ENCODE measurements around the gene ENTHD1.
"Not testable (repeated sequence)": the region's sequence is repeated elsewhere in the genome, so short reads cannot be mapped to it uniquely, and the experiment has no call there.

Gene ENTHD1

GRCh38 chr22:39907605-39908097 lies 14.1 kb upstream of the ENTHD1 start:
- Histone ChIP-seq H3K9me3 (ENCODE audit: control insufficient read depth, insufficient read depth, low read length) (no peaks in the 10 kb centered on the region), H3K4me3 (ENCODE audit: low read depth, low read length) (no peak overlapping the region), H3K27me3 (ENCODE audit: control insufficient read depth, insufficient read depth, low read length) (no peaks in the 10 kb centered on the region), H3K4me1 (ENCODE audit: control insufficient read depth, insufficient read depth, low read length) (peaks cover 5% of the 10 kb centered on the region), H3K9ac (ENCODE audit: low read depth, low read length) (no peak overlapping the region), H3K36me3 (ENCODE audit: control insufficient read depth, insufficient read depth, low read length) (no peaks in the 10 kb centered on the region)

GRCh38 chr22:39907047-39907446 lies 13.5 kb upstream of the ENTHD1 start:
- no peaks in the 10 kb centered on the region for H3K27me3 ChIP-seq (ENCODE audit: control insufficient read depth, insufficient read depth, low read length)
- no peaks in the 10 kb centered on the region for H3K36me3 ChIP-seq (ENCODE audit: control insufficient read depth, insufficient read depth, low read length)
- H3K4me1 ChIP-seq (ENCODE audit: control insufficient read depth, insufficient read depth, low read length): peaks cover 5% of the 10 kb centered on the region
- H3K9ac ChIP-seq (ENCODE audit: low read depth, low read length): no peak overlapping the region
- no peaks in the 10 kb centered on the region for H3K9me3 ChIP-seq (ENCODE audit: control insufficient read depth, insufficient read depth, low read length)
- H3K4me3 ChIP-seq (ENCODE audit: low read depth, low read length): no peak overlapping the region

DNA sequence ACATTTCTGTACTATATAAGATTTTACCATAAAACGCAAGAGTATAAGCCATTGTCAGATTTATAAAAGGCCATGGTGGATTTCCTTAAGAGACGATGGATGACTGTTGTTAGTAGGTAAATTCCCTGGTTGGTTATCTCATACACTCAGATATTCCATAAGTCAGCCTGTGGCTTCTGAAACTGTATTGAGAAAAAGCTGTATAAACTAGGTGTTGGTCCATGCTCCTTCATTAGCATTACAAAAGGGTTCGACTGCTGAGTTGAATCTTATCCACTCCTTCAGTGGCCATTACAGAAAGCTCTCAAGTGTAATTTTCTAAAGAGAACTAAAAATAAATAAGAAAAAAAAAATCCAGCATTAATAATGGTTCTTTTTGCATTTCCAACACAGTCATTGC lies 12.6 kb upstream of the ENTHD1 start:
- Histone ChIP-seq H3K36me3 (ENCODE audit: control insufficient read depth, insufficient read depth, low read length) (no peaks in the 10 kb centered on the region), H3K4me3 (ENCODE audit: low read depth, low read length) (no peak overlapping the region), H3K9ac (ENCODE audit: low read depth, low read length) (no peak overlapping the region), H3K9me3 (ENCODE audit: control insufficient read depth, insufficient read depth, low read length) (no peaks in the 10 kb centered on the region), H3K4me1 (ENCODE audit: control insufficient read depth, insufficient read depth, low read length) (peaks cover 5% of the 10 kb centered on the region), H3K27me3 (ENCODE audit: control insufficient read depth, insufficient read depth, low read length) (no peaks in the 10 kb centered on the region)

DNA sequence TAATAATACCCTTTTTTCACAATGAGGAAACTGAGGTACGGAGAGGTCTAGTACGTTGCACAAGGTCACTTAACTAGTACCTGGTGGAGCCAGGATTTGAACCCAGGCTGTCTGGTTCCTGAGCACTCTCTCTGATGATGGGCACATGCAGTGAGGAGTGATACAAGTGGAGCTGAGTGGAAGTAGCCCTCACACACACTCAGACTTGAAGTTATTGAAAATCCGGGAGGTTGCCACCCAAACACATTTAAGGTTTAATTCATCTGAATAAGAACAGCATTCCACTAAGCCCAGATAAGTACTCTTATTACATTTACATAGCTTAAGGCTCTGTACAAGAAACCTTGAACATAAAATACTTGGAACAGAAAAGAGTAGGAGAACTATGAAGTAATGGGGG lies 12.1 kb upstream of the ENTHD1 start:
- Histone ChIP-seq H3K36me3 (ENCODE audit: control insufficient read depth, insufficient read depth, low read length) (no peaks in the 10 kb centered on the region), H3K4me1 (ENCODE audit: control insufficient read depth, insufficient read depth, low read length) (peaks cover 5% of the 10 kb centered on the region), H3K9me3 (ENCODE audit: control insufficient read depth, insufficient read depth, low read length) (no peaks in the 10 kb centered on the region), H3K4me3 (ENCODE audit: low read depth, low read length) (no peak overlapping the region), H3K9ac (ENCODE audit: low read depth, low read length) (no peak overlapping the region), H3K27me3 (ENCODE audit: control insufficient read depth, insufficient read depth, low read length) (no peaks in the 10 kb centered on the region)

DNA sequence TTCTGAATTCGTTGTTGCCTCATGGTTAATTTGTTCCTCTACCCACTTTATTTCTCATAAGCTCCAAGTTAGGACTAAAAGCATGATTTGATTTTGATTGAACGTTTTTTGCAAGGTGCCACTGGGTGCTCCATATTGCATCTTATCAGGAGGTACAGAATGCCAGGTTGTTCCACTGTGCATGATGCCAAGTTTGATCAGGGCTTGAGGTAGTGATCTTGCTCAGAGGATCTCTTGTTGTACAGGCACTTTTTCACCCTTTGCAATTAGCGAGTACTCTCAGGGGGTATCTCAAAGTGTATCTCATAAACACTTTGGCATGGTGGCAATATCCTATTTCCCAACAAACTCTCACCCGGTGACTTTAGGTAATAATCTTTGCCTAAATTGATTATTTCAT lies 11.3 kb upstream of the ENTHD1 start:
- no peak overlapping the region for H3K4me3 ChIP-seq (ENCODE audit: low read depth, low read length)

GRCh38 chr22:39904024-39904423 lies 10.5 kb upstream of the ENTHD1 start:
- not testable (repeated sequence) for H3K27me3 ChIP-seq (ENCODE audit: control insufficient read depth, insufficient read depth, low read length); H3K4me1 ChIP-seq (ENCODE audit: control insufficient read depth, insufficient read depth, low read length); H3K9ac ChIP-seq (ENCODE audit: low read depth, low read length); H3K4me3 ChIP-seq (ENCODE audit: low read depth, low read length); H3K36me3 ChIP-seq (ENCODE audit: control insufficient read depth, insufficient read depth, low read length); H3K9me3 ChIP-seq (ENCODE audit: control insufficient read depth, insufficient read depth, low read length)

More for the DNA sequence above, 11.3 kb upstream of the ENTHD1 start:
- no peaks in the 10 kb centered on the region for H3K9me3 ChIP-seq (ENCODE audit: control insufficient read depth, insufficient read depth, low read length)
- no peak overlapping the region for H3K9ac ChIP-seq (ENCODE audit: low read depth, low read length)
- peaks cover 5% of the 10 kb centered on the region for H3K4me1 ChIP-seq (ENCODE audit: control insufficient read depth, insufficient read depth, low read length)
- H3K27me3 ChIP-seq (ENCODE audit: control insufficient read depth, insufficient read depth, low read length): no peaks in the 10 kb centered on the region
- H3K36me3 ChIP-seq (ENCODE audit: control insufficient read depth, insufficient read depth, low read length): no peaks in the 10 kb centered on the region

- H3K9ac ChIP-seq (ENCODE audit: low read depth, low read length): no peak overlapping the region
- H3K36me3 ChIP-seq (ENCODE audit: control insufficient read depth, insufficient read depth, low read length): no peaks in the 10 kb centered on the region
- no peaks in the 10 kb centered on the region for H3K27me3 ChIP-seq (ENCODE audit: control insufficient read depth, insufficient read depth, low read length)
- no peaks in the 10 kb centered on the region for H3K9me3 ChIP-seq (ENCODE audit: control insufficient read depth, insufficient read depth, low read length)
- peaks cover 5% of the 10 kb centered on the region for H3K4me1 ChIP-seq (ENCODE audit: control insufficient read depth, insufficient read depth, low read length)
- H3K4me3 ChIP-seq (ENCODE audit: low read depth, low read length): no peak overlapping the region
Measured at GRCh38 chr22:39901565-39902146, 8.1 kb upstream of the ENTHD1 start.

DNA sequence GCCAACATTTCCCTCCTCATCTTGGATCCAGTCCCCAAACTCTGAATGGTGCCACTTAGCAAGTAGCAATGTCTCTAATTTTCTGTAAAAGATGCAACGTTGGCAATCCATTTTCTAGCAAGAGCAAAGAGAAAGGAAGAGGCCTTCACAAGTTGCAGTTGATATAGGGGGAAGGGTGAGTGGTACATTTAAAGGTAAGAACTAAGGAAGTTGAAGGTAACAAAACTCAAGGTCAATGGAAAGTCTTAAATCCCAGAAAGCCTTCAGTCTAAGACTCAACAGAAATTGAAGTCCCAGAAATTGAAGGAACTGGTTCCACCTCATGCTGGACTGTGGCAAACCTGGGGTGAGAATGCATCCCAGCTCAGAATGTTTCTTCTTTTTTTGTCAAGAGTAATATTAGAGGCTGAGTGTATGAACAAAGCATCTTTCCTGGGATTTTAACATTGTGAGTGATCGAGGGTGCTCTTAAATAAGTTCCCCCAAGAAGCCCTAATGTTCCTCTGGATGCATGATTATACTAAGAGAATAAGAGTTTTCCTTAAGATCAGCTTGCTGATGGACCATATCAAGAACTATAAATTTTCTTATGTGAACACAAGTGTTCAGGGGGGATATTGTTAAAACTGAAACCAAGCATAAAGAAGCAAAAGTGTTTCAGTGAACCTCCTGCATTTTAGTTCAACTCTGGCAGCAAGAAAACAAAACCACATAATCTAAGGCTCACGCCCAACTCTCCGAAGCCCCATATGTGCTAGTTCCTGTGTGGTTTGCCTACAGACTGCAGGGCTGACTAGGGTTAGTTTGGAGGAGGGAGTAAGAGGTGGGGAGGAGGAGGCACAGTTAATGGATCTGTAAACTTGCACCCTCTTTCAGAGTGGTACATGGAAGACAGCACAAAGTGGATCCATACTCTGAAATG lies 7.0 kb upstream of the ENTHD1 start, which contains the start of gene GRAP2:
TSS of gene GRAP2 (plus strand) at position 779 of the 922 bp plus-strand sequence. CDS start 46,023 bp downstream, outside the sequence.
- H3K27me3 ChIP-seq (ENCODE audit: control insufficient read depth, insufficient read depth, low read length): no peaks in the 10 kb centered on the region
- H3K9me3 ChIP-seq (ENCODE audit: control insufficient read depth, insufficient read depth, low read length): no peaks in the 10 kb centered on the region
- H3K4me1 ChIP-seq (ENCODE audit: control insufficient read depth, insufficient read depth, low read length): peaks cover 1% of the 10 kb centered on the region
- H3K4me3 ChIP-seq (ENCODE audit: low read depth, low read length): no peak within 1 kb of the TSS
- no peak within 1 kb of the TSS for H3K9ac ChIP-seq (ENCODE audit: low read depth, low read length)
- H3K36me3 ChIP-seq (ENCODE audit: control insufficient read depth, insufficient read depth, low read length): no peaks in the 10 kb centered on the region

- H3K9ac ChIP-seq (ENCODE audit: low read depth, low read length): no peak overlapping the region
- H3K36me3 ChIP-seq (ENCODE audit: control insufficient read depth, insufficient read depth, low read length): no peaks in the 10 kb centered on the region
- no peaks in the 10 kb centered on the region for H3K4me1 ChIP-seq (ENCODE audit: control insufficient read depth, insufficient read depth, low read length)
- no peaks in the 10 kb centered on the region for H3K27me3 ChIP-seq (ENCODE audit: control insufficient read depth, insufficient read depth, low read length)
- H3K9me3 ChIP-seq (ENCODE audit: control insufficient read depth, insufficient read depth, low read length): no peaks in the 10 kb centered on the region
- H3K4me3 ChIP-seq (ENCODE audit: low read depth, low read length): no peak overlapping the region
Measured at GRCh38 chr22:39898997-39899396, 5.4 kb upstream of the ENTHD1 start.

GRCh38 chr22:39897841-39898240 lies 4.3 kb upstream of the ENTHD1 start:
- no peaks in the 10 kb centered on the region for H3K4me1 ChIP-seq (ENCODE audit: control insufficient read depth, insufficient read depth, low read length)
- H3K9me3 ChIP-seq (ENCODE audit: control insufficient read depth, insufficient read depth, low read length): no peaks in the 10 kb centered on the region
- no peak overlapping the region for H3K4me3 ChIP-seq (ENCODE audit: low read depth, low read length)
- no peak overlapping the region for H3K9ac ChIP-seq (ENCODE audit: low read depth, low read length)
- no peaks in the 10 kb centered on the region for H3K27me3 ChIP-seq (ENCODE audit: control insufficient read depth, insufficient read depth, low read length)
- H3K36me3 ChIP-seq (ENCODE audit: control insufficient read depth, insufficient read depth, low read length): no peaks in the 10 kb centered on the region

DNA sequence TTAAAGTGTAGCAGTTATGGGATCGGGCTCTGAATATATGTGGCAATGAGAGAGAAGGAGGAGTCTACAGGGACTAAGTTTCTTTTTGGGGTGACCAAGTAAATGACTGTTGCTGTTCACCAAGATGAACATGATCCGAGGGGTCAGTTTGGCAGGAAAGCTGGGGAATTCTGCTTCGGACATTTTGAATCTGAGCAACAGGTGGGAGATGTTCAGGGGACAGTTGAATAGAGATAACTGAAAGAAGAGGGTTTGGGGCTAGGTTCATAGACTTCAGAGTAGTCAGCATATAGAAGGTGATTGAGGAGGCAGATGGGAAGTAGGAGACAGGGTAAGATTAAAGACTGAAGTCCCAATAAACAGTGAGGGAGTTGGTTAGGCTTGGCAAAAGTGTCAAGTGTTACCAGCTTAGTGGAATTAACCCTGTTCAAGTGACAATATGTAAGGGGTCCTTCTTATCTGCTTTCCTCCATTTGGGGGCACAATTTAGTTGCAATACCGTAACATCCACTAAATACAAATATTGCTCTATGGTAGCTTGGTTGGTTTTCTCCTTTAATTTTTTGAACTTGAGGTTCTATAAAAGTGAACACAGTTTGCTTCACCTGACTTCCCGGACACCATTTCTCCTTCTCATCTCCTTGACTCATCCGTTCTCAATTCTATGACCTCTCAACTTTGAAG lies 2.9 kb upstream of the ENTHD1 start:
- no peaks in the 10 kb centered on the region for H3K36me3 ChIP-seq (ENCODE audit: control insufficient read depth, insufficient read depth, low read length)
- H3K9me3 ChIP-seq (ENCODE audit: control insufficient read depth, insufficient read depth, low read length): no peaks in the 10 kb centered on the region
- no peaks in the 10 kb centered on the region for H3K27me3 ChIP-seq (ENCODE audit: control insufficient read depth, insufficient read depth, low read length)
- no peak overlapping the region for H3K4me3 ChIP-seq (ENCODE audit: low read depth, low read length)
- H3K9ac ChIP-seq (ENCODE audit: low read depth, low read length): no peak overlapping the region
- no peaks in the 10 kb centered on the region for H3K4me1 ChIP-seq (ENCODE audit: control insufficient read depth, insufficient read depth, low read length)

Measured in iPS-15b (cell line).